NOMO-1 (cell line): ENCODE data around the gene SYT13.

Experiments
- DNase-seq, 2 experiments: peaks; one replicate each; lab custom pipeline; 2025; ENCODE audit not compliant: unreplicated experiment in 2 of 2; lab: John Stamatoyannopoulos, UW

SYT13 gene

DNA sequence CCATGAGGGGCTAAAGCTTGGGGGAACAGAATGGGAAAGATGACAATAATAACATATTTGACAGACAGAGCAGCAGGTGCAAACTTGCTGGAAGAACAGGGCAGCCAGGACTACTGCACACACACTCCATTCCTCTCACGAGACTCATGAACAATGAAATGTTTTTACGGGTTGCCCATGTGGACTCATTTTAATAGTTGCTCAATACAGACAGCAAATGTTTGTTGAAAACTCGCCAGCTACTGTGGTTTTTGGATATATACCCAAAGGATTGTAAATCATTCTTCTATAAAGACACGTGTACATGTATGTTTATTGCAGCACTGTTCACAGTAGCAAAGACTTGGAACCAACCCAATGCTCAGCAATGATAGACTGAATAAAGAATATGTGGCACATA is 10.3 kb downstream of the SYT13 start:
- no peak for DNase-seq

GRCh38 chr11:45274206-45274605 is 11.9 kb downstream of the SYT13 start:
- DNase-seq = no peak

DNA sequence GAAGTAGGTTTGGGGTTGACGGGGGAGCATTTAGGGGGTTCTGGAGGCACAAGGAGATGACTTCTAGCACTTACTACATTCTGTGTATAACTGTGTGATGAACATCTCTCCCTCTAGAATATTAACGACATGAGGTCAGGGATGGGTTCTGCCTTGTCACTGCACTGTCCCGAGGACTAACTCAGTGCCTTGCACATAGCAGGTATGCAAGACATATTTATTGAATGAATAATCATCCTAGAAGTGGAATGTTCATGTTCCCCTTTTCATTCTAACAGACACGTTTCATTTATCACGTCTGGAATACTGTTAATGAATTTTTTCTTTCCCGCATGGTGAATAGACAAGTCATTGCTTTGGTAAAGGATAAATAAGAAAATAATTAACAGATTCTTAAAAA is 12.6 kb downstream of the SYT13 start:
- DNase-seq = no peak

GRCh38 chr11:45272701-45273100 is 13.4 kb downstream of the SYT13 start:
- no peak for DNase-seq

GRCh38 chr11:45270946-45271716 is 15.0 kb downstream of the SYT13 start:
- no peak for DNase-seq

- no peak for DNase-seq
Measured at GRCh38 chr11:45269678-45270077, 16.5 kb downstream of the SYT13 start.

GRCh38 chr11:45267652-45268299 is 18.4 kb downstream of the SYT13 start:
- no peak for DNase-seq

DNA sequence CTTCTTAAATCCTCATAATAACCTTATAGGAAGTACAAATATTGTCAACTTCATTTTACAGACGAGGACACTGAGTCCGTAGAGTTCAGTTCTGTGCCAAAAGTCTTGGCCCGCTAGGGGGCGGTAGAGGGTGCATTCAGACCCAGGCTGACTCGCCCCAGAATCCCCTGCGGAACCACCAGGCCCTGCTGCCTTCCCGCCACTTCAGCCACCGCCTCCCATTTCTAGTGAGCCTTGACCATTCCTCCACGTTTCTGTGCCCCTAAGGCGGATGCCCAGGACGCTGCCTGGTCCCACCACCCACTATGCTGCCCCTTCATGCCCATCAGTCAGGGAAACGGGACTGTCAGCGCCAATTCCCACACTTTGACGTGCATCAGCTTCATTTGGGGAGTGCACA is 19.1 kb downstream of the SYT13 start:
- DNase-seq = no peak

DNA sequence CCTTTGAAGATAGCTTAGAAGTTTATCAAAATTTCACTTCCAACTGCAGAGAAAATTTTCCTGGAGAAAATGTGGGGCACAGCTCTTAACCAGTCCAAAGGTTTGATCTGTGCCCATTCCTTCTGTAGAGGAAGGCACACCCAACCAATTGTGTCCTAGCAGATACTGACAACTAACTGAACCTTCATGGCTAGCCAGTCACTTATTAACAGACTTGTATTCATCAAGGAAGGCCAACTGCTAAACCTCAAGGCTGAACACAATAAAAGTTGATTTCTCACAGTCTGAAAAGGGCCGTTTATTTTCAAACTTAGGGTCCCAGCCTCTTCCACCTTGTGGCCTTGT is 19.5 kb downstream of the SYT13 start:
- no peak for DNase-seq

GRCh38 chr11:45265969-45266675 is 20.0 kb downstream of the SYT13 start:
- DNase-seq = no peak

GRCh38 chr11:45264839-45265515 is 21.2 kb downstream of the SYT13 start:
- no peak for DNase-seq

DNA sequence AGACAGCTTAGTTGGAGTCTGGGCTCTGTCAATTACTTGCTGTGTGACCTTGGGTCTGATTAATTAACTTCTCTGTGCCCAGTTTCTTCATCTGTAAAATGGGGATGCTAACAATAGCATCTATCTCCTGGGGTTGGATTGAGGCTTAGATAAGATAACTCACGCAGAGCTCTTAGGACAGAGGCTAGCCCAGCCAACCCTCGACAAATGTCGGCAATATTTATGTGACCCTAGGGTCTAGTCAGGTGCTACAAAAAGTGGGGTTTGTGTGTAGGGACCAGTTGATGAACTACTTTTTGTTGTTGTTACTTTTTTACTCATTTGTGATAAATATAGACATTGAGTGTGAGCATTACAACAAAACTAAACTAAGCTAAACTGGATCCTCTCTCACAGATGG is 22.4 kb downstream of the SYT13 start:
- DNase-seq = no peak

DNA sequence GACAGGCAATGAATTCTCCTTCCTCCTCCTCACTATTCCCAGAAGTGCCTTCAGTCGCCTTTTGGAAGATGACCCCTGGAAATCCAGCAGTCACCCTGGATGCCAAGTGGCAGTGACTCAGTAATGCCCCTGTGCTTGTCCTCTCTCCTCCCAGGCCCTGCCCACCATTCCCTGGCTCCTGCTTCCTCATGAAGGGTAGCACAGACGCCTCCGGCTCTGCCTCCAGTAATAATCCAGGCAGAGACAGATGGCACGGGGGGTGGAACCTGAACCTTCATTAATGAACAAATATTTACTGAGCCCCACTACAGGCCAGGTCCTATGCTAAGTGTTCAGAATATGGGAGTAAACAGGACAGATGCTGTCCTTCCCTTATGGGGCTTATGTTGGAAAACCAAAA is 23.2 kb downstream of the SYT13 start:
- no peak for DNase-seq

GRCh38 chr11:45260071-45260470 is 26.1 kb downstream of the SYT13 start:
- no peak for DNase-seq

DNA sequence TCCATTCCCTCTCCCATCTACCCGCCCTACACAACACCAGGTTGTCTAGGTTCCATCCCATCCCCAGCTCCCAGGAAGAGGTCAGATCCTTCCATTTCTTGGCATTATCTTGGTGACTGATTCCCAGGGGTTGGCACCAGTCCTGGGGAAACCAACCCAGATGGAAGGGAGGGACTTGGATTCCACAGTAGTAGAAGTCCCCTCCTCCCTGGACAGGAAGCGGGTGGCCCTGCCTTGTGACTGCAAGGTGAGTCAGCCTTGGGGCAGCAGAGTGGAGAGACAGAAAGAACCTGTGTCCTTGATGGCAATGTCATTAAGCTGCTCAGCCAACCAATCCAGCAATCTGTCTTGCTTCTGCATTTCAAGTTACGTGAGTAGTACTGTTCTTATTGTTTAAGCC is 26.5 kb downstream of the SYT13 start:
- no peak for DNase-seq

- no peak for DNase-seq
Measured at GRCh38 chr11:45258982-45259530, 27.1 kb downstream of the SYT13 start.

- DNase-seq = no peak
Measured at GRCh38 chr11:45254070-45254469, 32.1 kb downstream of the SYT13 start.

- DNase-seq = no peak
Measured at GRCh38 chr11:45253640-45254039, 32.5 kb downstream of the SYT13 start.

- DNase-seq = no peak
Measured at GRCh38 chr11:45252877-45253276, 33.3 kb downstream of the SYT13 start.

GRCh38 chr11:45252134-45252856 is 33.8 kb downstream of the SYT13 start:
- peak; percentile 12 to 20 for DNase-seq
